Measurements from ENCODE around the gene PID1.

GRCh38 chr2:229301237-229301636 is 30.1 kb upstream of the PID1 start:
- TF ChIP-seq CTCF (IDR thresholded peaks at IDR 0.05; ENCODE audit: insufficient read depth, low read length) (no peak), POLR2AphosphoS5 (IDR thresholded peaks at IDR 0.05; ENCODE audit: low read depth) (no peak)
